Neural progenitor cell (in vitro differentiated cells): ENCODE measurements around the gene CCNY. TPM values are rescaled to one million over a fixed set of nuclear protein-coding genes. Genes with fewer than 3 reads are reported as not detected.

Experiments used
- DNase-seq: peaks from one replicate; pipeline ENCODE4 v3.0.0-alpha.2; 2016; ENCODE audit warnings: low spot score
- H2AFZ ChIP-seq: fragments of 200-600 bp; sonication (generic); replicated peaks from 2 replicates; pipeline ENCODE4 v1.6.1; 2016; ENCODE audit warnings: antibody characterized with exemption
- H3F3A ChIP-seq: fragments of 200-600 bp; sonication (generic); 2 replicates; pipeline ENCODE4 v1.6.1; 2016; ENCODE audit warnings: antibody characterized with exemption, low read depth
- H3K27ac ChIP-seq: fragments of 200-600 bp; sonication (generic); 2 replicates; pipeline ENCODE4 v1.5.1; 2016; ENCODE audit warnings: mild to moderate bottlenecking
- H3K27me3 ChIP-seq: fragments of 200-600 bp; sonication (generic); 2 replicates; pipeline ENCODE4 v1.6.1; 2016; ENCODE audit warnings: mild to moderate bottlenecking, moderate library complexity
- H3K36me3 ChIP-seq: fragments of 200-600 bp; sonication (generic); 2 replicates; pipeline ENCODE4 v1.5.1; 2016
- H3K4me1 ChIP-seq: fragments of 200-600 bp; sonication (generic); 2 replicates; pipeline ENCODE4 v1.6.1; 2016; ENCODE audit warnings: mixed run types
- H3K4me2 ChIP-seq: fragments of 200-600 bp; sonication (generic); 2 replicates; pipeline ENCODE4 v1.6.1; 2016
- H3K4me3 ChIP-seq: fragments of 200-600 bp; sonication (generic); 2 replicates; pipeline ENCODE4 v1.5.1; 2016
- H3K79me2 ChIP-seq: fragments of 200-600 bp; sonication (generic); 2 replicates; pipeline ENCODE4 v1.6.1; 2016; ENCODE audit warnings: low read depth
- H3K9ac ChIP-seq: fragments of 200-600 bp; sonication (generic); 2 replicates; pipeline ENCODE4 v1.6.1; 2016
- H3K9me3 ChIP-seq: fragments of 200-600 bp; sonication (generic); 2 replicates; pipeline ENCODE4 v1.5.1; 2016; ENCODE audit warnings: low read depth
- H4K20me1 ChIP-seq: fragments of 200-600 bp; sonication (generic); 2 replicates; pipeline ENCODE4 v1.6.1; 2016; ENCODE audit warnings: low read depth
- H3K27ac Mint-ChIP-seq: 3 replicates; pipeline ENCODE4 v1.8.0; 2021; ENCODE audit warnings: mixed read lengths
- H3K27me3 Mint-ChIP-seq: 2 replicates; pipeline ENCODE4 v1.8.0; 2022; ENCODE audit warnings: low read depth, mild to moderate bottlenecking, inconsistent platforms, moderate library complexity, mixed read lengths; ENCODE audit not compliant: insufficient read depth
- H3K36me3 Mint-ChIP-seq: 3 replicates; pipeline ENCODE4 v1.8.0; 2021; ENCODE audit warnings: mixed read lengths
- H3K4me1 Mint-ChIP-seq: 3 replicates; pipeline ENCODE4 v1.8.0; 2021; ENCODE audit warnings: mixed read lengths
- H3K4me3 Mint-ChIP-seq: 3 replicates; pipeline ENCODE4 v1.8.0; 2021; ENCODE audit warnings: mild to moderate bottlenecking, moderate library complexity, mixed read lengths
- H3K9me3 Mint-ChIP-seq: 3 replicates; pipeline ENCODE4 v1.8.0; 2020; ENCODE audit warnings: mixed read lengths
- CTCF ChIP-seq: fragments of 200-600 bp; sonication (generic); IDR thresholded peaks from 2 replicates; pipeline ENCODE4 v1.5.1; 2017; ENCODE audit warnings: antibody characterized with exemption, mild to moderate bottlenecking
- EZH2 ChIP-seq: fragments of 200-600 bp; sonication (generic); IDR thresholded peaks from 2 replicates; pipeline ENCODE4 v1.6.1; 2017; ENCODE audit warnings: antibody characterized with exemption, mild to moderate bottlenecking, moderate library complexity
- EZH2phosphoT487 ChIP-seq: fragments of 200-600 bp; sonication (generic); IDR thresholded peaks from 2 replicates; pipeline ENCODE4 v1.6.1; 2017; ENCODE audit warnings: antibody characterized with exemption
- total RNA-seq: library from RNA; depleted of rRNA; stranded (reverse); fragments of >200 nt; gene quantifications from 2 replicates; pipeline ENCODE4 v1.2.3, GENCODE V29; 2015; ENCODE audit warnings: low replicate concordance

Gene CCNY
- total RNA-seq, 1 donor from 2014 or later: 46.7 TPM

- H3K9me3 ChIP-seq: no peaks in the 10 kb centered on the region
- H4K20me1 ChIP-seq: peaks cover 56% of the 10 kb centered on the region
- H3K4me2 ChIP-seq: no peak overlapping the region
- no peak overlapping the region for H3K9ac ChIP-seq
- H3K4me1 ChIP-seq: no peaks in the 10 kb centered on the region
- Mint-ChIP-seq H3K9me3 (peaks cover 2% of the 10 kb centered on the region), H3K27ac (no peak overlapping the region), H3K27me3 (peaks cover 2% of the 10 kb centered on the region), H3K4me3 (no peak overlapping the region), H3K4me1 (peaks cover 12% of the 10 kb centered on the region), H3K36me3 (peaks cover 9% of the 10 kb centered on the region)
- H3F3A ChIP-seq: no peaks in the 10 kb centered on the region
- H3K27me3 ChIP-seq: no peaks in the 10 kb centered on the region
- DNase-seq: no peak
- H3K4me3 ChIP-seq: no peak overlapping the region
- TF ChIP-seq CTCF (no peak), EZH2phosphoT487 (no peak), EZH2 (no peak)
- no peaks in the 10 kb centered on the region for H3K36me3 ChIP-seq
- no peak overlapping the region for H3K27ac ChIP-seq
- peaks cover 95% of the 10 kb centered on the region for H3K79me2 ChIP-seq
- H2AFZ ChIP-seq: no peak overlapping the region
Measured at GRCh38 chr10:35356725-35357092, 20.4 kb downstream of the CCNY start.

- Histone ChIP-seq H3K79me2 (peaks cover 91% of the 10 kb centered on the region), H3K4me3 (no peak overlapping the region), H3K9ac (no peak overlapping the region), H4K20me1 (peaks cover 47% of the 10 kb centered on the region), H3K4me2 (no peak overlapping the region), H3K36me3 (no peaks in the 10 kb centered on the region), H3K9me3 (no peaks in the 10 kb centered on the region), H3K27ac (no peak overlapping the region), H2AFZ (no peak overlapping the region), H3F3A (no peaks in the 10 kb centered on the region), H3K4me1 (no peaks in the 10 kb centered on the region), H3K27me3 (no peaks in the 10 kb centered on the region)
- peaks cover 12% of the 10 kb centered on the region for H3K4me1 Mint-ChIP-seq
- H3K36me3 Mint-ChIP-seq: peaks cover 8% of the 10 kb centered on the region
- no peak for TF ChIP-seq EZH2
- TF ChIP-seq CTCF: no peak
- no peak overlapping the region for H3K4me3 Mint-ChIP-seq
- no peak overlapping the region for H3K27ac Mint-ChIP-seq
- H3K9me3 Mint-ChIP-seq: no peaks in the 10 kb centered on the region
- H3K27me3 Mint-ChIP-seq: peaks cover 2% of the 10 kb centered on the region
- DNase-seq: no peak
Measured at GRCh38 chr10:35359056-35359455, 22.7 kb downstream of the CCNY start.

DNA sequence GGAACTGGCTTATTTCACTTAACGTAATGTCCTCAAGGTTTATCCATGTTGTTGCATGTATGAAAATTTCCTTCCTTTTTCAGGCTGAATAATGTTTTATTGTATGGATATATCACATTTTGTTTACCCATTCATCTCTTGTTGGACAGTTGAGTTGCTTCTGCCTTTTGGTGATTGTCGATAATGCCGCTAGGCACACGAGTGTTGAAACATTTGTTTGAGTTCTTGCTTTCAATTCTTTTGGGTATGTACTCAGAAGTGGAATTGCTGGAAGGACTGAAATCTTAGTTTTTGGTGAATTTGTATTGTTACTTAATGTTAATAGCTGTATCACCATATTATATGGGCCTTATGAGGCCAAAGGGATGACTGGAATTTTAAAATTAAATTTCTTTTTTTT is 23.6 kb downstream of the CCNY start:
- Mint-ChIP-seq H3K9me3 (no peaks in the 10 kb centered on the region), H3K4me1 (peaks cover 12% of the 10 kb centered on the region), H3K27ac (no peak overlapping the region), H3K36me3 (peaks cover 8% of the 10 kb centered on the region), H3K27me3 (peaks cover 2% of the 10 kb centered on the region), H3K4me3 (no peak overlapping the region)
- Histone ChIP-seq H3K9ac (no peak overlapping the region), H3K4me3 (no peak overlapping the region), H3K79me2 (peaks cover 91% of the 10 kb centered on the region), H3K27ac (no peak overlapping the region), H3K36me3 (no peaks in the 10 kb centered on the region), H3K4me1 (no peaks in the 10 kb centered on the region), H3K27me3 (no peaks in the 10 kb centered on the region), H3K9me3 (no peaks in the 10 kb centered on the region), H3F3A (no peaks in the 10 kb centered on the region), H4K20me1 (peaks cover 46% of the 10 kb centered on the region), H3K4me2 (no peak overlapping the region), H2AFZ (no peak overlapping the region)
- TF ChIP-seq CTCF (no peak), EZH2 (no peak), EZH2phosphoT487 (no peak)
- DNase-seq: no peak
